Activated T-cell treated with anti-CD3 and anti-CD28 coated beads for 24 hours (primary cell): ENCODE data around the gene LILRB4.
"Not testable (repeated sequence)": the region's sequence is repeated elsewhere in the genome, so short reads cannot be mapped to it uniquely, and the experiment has no call there.

ENCODE experiments used
- DNase-seq: peaks from one replicate; pipeline ENCODE4 v3.0.0-alpha.2; 2020; ENCODE audit warnings: low read depth

LILRB4 gene

GRCh38 chr19:54662730-54663129 is at the start of gene LILRB4:
Gene LILRB4, plus strand, starts transcription at chr19:54662985. Its CDS starts 49 bp downstream, at chr19:54663034.
- no peak for DNase-seq

- no peak for DNase-seq
These were observed 48.1 kb upstream of the LILRB4 start for GRCh38 chr19:54614726-54615125.

- no peak for DNase-seq
These were observed 46.7 kb upstream of the LILRB4 start for GRCh38 chr19:54616057-54616456.

GRCh38 chr19:54616821-54617560 is 45.8 kb upstream of the LILRB4 start:
- no peak for DNase-seq

GRCh38 chr19:54620464-54620863 is 42.3 kb upstream of the LILRB4 start:
- DNase-seq = no peak

- no peak for DNase-seq
These were observed 40.4 kb upstream of the LILRB4 start for GRCh38 chr19:54622431-54622830.

GRCh38 chr19:54624234-54624633 is 38.6 kb upstream of the LILRB4 start:
- DNase-seq = not testable (repeated sequence)

- not testable (repeated sequence) for DNase-seq
These were observed 37.7 kb upstream of the LILRB4 start for GRCh38 chr19:54624934-54625730.

GRCh38 chr19:54626757-54627156 is 36.0 kb upstream of the LILRB4 start:
- no peak for DNase-seq

- DNase-seq = not testable (repeated sequence)
These were observed 34.9 kb upstream of the LILRB4 start for GRCh38 chr19:54627912-54628311.

- not testable (repeated sequence) for DNase-seq
These were observed 32.5 kb upstream of the LILRB4 start, which contains the start of gene LILRB1 for GRCh38 chr19:54630262-54630661. Gene LILRB1, plus strand, starts transcription at chr19:54630484. Its CDS starts 590 bp downstream, at chr19:54631074.

GRCh38 chr19:54630782-54631181 is 32.0 kb upstream of the LILRB4 start:
- no peak for DNase-seq

- DNase-seq = not testable (repeated sequence)
These were observed 31.1 kb upstream of the LILRB4 start for GRCh38 chr19:54631489-54632337.

- not testable (repeated sequence) for DNase-seq
These were observed 30.3 kb upstream of the LILRB4 start for GRCh38 chr19:54632517-54632916.

GRCh38 chr19:54633401-54633800 is 29.4 kb upstream of the LILRB4 start:
- DNase-seq = no peak

- not testable (repeated sequence) for DNase-seq
These were observed 26.7 kb upstream of the LILRB4 start for GRCh38 chr19:54636081-54636480.

GRCh38 chr19:54638683-54639082 is 24.1 kb upstream of the LILRB4 start:
- DNase-seq = no peak

- DNase-seq = not testable (repeated sequence)
These were observed 19.8 kb upstream of the LILRB4 start for GRCh38 chr19:54642953-54643352.

- not testable (repeated sequence) for DNase-seq
These were observed 19.2 kb upstream of the LILRB4 start for GRCh38 chr19:54643583-54643982.

- DNase-seq = no peak
These were observed 18.7 kb upstream of the LILRB4 start for GRCh38 chr19:54644056-54644455.

GRCh38 chr19:54646331-54646841 is 16.4 kb upstream of the LILRB4 start:
- no peak for DNase-seq

- no peak for DNase-seq
These were observed 14.7 kb upstream of the LILRB4 start for GRCh38 chr19:54648129-54648528.
